ENCODE data around the gene SLC35A2. TPM values are rescaled to one million over a fixed set of nuclear protein-coding genes. Genes with fewer than 3 reads are reported as not detected.
A peak's percentile ranks its signal among the peaks of the same experiment; 100 is the strongest.
"Not testable (repeated sequence)": the region's sequence is repeated elsewhere in the genome, so short reads cannot be mapped to it uniquely, and the experiment has no call there.

The SLC35A2 gene
- total RNA-seq, 1 donor from 2014 or later: 11.6 TPM

DNA sequence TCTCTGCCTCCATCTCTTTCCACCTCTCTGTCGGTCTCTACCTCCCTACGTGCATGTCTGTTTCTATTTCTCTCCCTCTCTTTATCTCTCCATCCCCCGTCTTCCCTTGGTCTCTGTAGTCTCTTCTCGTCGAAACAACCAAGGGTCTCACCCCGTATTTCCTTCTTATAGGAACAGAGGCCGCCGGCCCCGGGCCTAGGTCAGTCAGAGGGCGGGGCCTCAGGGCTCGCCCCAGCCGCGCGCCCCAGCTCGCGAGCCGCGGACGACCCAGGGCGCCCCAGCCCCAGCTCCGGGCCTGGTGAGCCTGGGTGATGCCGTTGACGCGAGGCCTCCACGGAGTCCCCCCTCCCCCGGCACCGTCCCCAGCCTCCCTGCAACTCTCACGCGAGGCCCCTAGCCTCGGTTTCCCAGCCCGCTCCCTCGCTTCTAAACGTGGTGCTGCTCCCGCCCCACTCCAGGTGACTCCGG, 20.5 kb downstream of the SLC35A2 start:
- intact Hi-C loops (cut with DNase I): no loop called here
- DNase-seq (ENCODE audit: missing footprints) (no peak), ATAC-seq (peak; percentile 55)

DNA sequence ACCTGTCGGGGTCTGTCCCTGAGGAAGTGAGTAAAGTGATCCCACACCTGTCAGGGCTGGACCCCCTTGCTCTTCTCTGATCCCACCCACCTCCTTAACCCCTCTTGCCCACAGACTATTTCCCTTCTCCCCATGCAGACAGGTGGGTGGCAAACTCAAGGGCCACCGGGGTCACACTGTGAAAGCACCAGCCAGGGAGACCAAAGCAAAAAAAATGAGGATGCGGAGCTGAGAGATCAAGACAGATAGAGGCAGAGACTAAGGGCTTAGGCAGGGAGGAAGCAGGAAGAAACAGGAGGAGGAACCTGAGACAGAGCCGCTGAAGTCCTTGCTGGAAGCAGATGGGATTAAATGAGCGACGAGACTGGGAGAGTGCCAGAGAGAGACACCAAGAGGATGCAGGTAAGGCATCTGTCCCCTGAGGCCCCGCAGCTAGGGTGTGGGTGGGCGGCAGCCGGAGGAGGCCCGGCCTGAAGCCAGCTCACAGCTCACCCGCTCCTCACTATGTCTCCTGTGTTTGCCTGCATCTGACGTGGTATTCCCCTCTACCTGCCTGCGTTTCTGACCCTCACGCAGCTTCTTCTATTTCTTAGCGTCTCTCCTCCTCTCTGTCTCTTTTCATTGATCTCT, 21.0 kb downstream of the SLC35A2 start:
- ATAC-seq: no peak
- intact Hi-C loops (cut with DNase I): no loop called here
- DNase-seq (ENCODE audit: missing footprints): no peak

DNA sequence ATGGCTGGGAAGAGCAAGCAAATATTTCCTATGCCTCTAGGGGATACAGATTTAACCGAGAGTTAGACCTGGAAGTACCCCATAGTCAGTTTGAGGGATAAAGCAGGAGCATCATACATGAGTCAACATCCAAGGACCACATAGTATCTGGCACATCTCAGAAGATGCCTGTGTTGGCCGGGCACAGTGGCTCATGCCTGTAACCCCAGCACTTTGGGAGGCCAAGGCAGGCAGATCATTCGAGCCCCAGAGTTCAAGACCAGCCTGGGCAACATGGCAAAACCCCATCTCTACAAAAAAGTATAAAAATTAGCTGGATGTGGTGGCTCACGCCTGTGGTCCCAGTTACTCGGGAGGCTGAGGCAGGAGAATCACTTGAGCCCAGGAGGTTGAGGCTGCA, 24.9 kb downstream of the SLC35A2 start:
- ATAC-seq; intact Hi-C loops (cut with DNase I); DNase-seq (ENCODE audit: missing footprints): not testable (repeated sequence)

DNA sequence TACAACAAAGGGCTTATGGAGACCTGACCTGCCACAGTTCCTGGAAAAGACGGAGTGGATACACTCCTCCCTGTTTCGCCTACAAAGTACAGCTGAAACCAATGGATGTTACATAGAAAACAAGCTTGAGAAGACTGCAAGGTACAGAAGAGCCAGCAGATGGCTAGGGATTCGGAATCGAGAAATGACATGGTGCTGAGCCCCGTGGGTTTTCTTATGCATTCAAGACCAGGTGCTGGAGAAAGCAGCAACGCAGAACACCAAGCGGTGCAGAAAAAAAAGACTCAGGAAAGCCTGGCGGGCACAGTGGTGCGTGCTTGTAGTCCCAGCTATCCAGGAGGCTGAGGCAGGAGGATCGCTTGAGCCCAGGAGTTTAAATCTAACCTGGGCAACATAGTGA, 27.7 kb downstream of the SLC35A2 start:
- intact Hi-C loops (cut with DNase I): no loop called here
- DNase-seq (ENCODE audit: missing footprints): no peak
- ATAC-seq: no peak

DNA sequence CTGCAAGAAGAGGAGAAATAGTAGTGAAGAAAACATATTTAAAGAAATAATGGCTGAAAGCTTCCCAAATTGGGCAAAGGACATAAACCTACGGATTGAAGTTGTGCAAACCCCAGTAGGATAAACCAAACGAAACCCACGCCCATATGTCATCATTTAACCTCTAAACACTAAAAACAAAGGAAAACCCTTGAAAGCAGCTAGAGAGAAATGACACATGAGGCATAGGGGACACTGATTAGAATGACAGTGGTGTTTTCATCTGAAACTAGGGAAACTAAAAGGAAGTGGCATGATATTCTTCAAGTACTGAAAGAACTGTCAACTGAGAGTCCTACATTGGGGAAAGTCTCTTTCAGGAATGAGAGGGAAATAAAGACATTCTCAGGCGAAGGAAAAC, 34.5 kb downstream of the SLC35A2 start:
- DNase-seq (ENCODE audit: missing footprints); intact Hi-C loops (cut with DNase I): not testable (repeated sequence)

DNA sequence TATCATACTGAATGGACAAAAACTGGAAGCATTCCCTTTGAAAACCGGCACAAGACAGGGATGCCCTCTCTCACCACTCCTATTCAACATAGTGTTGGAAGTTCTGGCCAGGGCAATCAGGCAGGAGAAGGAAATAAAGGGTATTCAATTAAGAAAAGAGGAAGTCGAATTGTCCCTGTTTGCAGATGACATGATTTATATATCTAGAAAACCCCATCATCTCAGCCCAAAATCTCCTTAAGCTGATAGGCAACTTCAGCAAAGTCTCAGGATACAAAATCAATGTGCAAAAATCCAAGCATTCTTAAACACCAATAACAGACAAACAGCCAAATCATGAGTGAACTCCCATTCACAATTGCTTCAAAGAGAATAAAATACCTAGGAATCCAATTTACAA, 39.4 kb downstream of the SLC35A2 start:
- ATAC-seq; DNase-seq (ENCODE audit: missing footprints); intact Hi-C loops (cut with DNase I): not testable (repeated sequence)

More for the DNA sequence above, 34.5 kb downstream of the SLC35A2 start:
- ATAC-seq: not testable (repeated sequence)

DNA sequence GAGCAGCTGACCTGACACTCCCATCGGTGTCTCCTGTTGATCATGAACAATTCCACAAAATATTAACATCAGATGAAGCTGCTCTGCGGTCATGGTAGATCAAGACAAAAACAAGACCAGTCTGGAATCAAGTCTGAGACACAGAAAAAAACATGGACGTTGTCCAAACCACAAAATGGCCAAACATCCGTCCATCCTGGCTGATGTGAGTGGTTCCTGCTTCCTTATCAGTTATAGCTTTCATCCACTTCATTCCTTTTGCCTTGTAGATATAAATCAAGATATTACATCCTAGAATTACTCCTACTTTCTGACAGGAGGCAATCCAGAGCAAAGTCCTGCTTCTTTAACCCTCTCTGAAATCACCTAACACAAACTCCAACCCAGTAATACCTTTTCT, 47.2 kb downstream of the SLC35A2 start:
- no peak for DNase-seq (ENCODE audit: missing footprints)
- no peak for ATAC-seq
- intact Hi-C loops (cut with DNase I): no loop called here

DNA sequence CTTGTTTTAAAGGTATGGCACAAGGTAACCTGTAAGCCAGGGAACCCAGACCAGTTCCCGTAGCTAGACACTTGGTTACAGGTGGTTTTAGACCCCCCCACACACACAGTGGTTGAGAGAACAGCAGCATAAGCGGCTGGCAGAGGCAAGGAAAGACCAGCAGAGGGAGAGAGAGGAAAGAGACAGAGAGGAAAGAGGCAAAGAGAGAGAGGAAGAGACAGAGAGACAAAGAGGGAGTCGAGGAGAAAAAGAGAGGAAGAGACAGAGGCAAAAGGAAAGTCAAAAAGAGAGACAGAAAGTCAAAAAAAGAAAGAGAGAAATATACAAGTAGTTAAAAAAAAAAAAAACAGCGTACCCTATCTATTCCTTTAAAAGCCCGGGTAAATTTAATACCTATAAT, 56.5 kb downstream of the SLC35A2 start:
- no peak for ATAC-seq
- no peak for DNase-seq (ENCODE audit: missing footprints)
- intact Hi-C loops (cut with DNase I): no loop called here

DNA sequence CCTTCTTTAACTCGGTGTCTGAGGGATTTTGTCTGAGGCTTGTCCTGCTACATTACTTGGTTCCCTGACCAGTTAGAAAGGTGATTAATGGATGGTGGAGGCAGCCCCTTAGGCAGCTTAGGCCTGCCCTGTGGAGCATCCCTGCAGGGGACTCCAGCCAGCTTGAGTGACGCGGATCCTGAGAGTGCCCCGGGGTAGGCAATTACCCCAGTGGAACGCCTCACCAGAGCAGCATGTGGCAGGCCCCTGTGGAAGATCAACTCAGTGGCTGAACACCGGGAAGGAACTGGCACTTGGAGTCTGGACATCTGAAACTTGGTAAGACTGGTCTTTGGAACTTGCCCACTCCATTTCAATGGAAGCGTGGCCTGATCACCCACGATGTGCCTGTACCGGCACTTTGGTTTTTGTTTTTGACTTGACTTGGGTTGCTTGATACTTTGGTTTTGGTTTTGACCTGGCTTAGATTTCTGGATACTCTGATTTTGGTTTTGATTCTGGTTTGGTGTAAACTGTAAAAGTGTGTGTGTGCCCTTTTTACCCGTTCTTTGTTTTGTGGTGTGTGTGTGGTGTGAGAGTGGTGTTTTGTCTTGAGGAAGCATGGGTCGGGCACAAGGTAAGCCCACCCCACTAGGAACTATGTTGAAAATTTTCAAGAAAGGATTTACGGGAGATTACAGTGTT, 57.2 kb downstream of the SLC35A2 start:
- DNase-seq (ENCODE audit: missing footprints); intact Hi-C loops (cut with DNase I); ATAC-seq: not testable (repeated sequence)

DNA sequence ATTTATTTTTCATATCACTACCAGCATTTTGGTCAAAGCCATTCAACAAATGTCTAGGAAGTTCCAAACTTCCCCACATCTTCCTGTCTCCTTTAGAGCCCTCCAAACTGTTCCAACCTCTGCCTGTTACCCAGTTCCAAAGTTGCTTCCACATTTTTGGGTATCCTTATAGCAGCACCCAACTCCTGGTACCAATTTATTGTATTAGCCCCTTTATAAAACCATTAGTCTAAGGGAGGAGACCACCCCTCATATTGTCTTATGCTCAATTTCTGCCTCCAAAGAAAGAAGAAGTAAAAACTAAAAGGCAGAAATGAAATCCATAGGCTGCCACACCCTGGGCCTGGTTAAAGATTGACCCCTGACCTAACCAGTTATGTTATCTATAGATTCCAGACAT, 58.0 kb downstream of the SLC35A2 start:
- ATAC-seq; DNase-seq (ENCODE audit: missing footprints); intact Hi-C loops (cut with DNase I): not testable (repeated sequence)

Other genes with a start within 250 kb of the SLC35A2 start
- gene WAS, start 227.8 kb downstream of the SLC35A2 start, total RNA-seq: 4.4 TPM
- gene SUV39H1, start 214.9 kb downstream of the SLC35A2 start, total RNA-seq: 2.2 TPM
- gene GLOD5, start 149.9 kb downstream of the SLC35A2 start, total RNA-seq: not detected
- 0.16 TPM for gene GATA1, start 125.1 kb downstream of the SLC35A2 start, total RNA-seq
- 37.3 TPM for gene HDAC6, start 109.6 kb downstream of the SLC35A2 start, total RNA-seq
- not detected for gene ERAS, start 85.1 kb downstream of the SLC35A2 start, total RNA-seq
- not detected for gene PCSK1N, start 76.0 kb downstream of the SLC35A2 start, total RNA-seq
- gene TIMM17B, start 13.9 kb downstream of the SLC35A2 start, total RNA-seq: 80.5 TPM
- gene PQBP1, start 13.7 kb downstream of the SLC35A2 start, total RNA-seq: 58.6 TPM
- gene PIM2, start 7.4 kb upstream of the SLC35A2 start, total RNA-seq: 3.2 TPM
- gene OTUD5, start 46.0 kb upstream of the SLC35A2 start, total RNA-seq: 19.8 TPM
- gene KCND1, start 60.2 kb upstream of the SLC35A2 start, total RNA-seq: 0.68 TPM
- 20.1 TPM for gene GRIPAP1, start 90.6 kb upstream of the SLC35A2 start, total RNA-seq
- 24.8 TPM for gene TFE3, start 131.7 kb upstream of the SLC35A2 start, total RNA-seq
- 1.4 TPM for gene CCDC120, start 147.4 kb upstream of the SLC35A2 start, total RNA-seq
- 7.1 TPM for gene PRAF2, start 162.4 kb upstream of the SLC35A2 start, total RNA-seq
- 67.1 TPM for gene WDR45, start 168.2 kb upstream of the SLC35A2 start, total RNA-seq
- gene GPKOW, start 212.1 kb upstream of the SLC35A2 start, total RNA-seq: 19.0 TPM